ENCODE data around the gene ZC3H4. TPM values are rescaled to one million over a fixed set of nuclear protein-coding genes. Genes with fewer than 3 reads are reported as not detected.
"Not testable (repeated sequence)": the region's sequence is repeated elsewhere in the genome, so short reads cannot be mapped to it uniquely, and the experiment has no call there.

Gene ZC3H4
- total RNA-seq, 4 donors from 2014 or later: 13.1 to 20.9 (median 18.0) TPM

DNA sequence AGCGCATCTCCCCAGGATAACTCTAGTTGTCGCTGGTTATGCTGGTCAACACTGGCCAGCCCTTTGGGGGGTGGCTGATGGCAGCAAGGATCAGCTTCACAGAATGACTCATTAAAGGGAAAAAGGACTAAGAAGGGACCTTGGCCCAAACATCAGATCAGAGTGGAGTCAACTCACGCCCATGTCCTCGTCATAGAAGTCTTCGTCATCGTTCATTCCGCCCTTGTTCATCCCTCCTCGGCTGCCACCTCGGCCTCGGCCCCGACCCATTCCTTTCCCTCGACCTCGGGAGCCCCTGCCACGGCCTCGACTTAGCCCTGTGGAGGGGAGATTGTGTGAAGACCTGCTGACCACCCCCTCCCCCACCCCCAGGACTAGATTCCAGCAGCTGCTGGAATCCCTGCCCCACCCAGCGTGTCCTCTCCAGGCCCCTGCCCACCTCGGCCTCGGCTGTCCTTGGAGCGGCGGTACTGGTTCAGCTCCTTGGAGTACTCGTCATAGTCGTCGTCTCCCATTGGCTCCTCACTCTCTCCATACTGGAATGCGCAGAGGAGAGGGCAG lies 28.6 kb downstream of the ZC3H4 start:
- DNase-seq (ENCODE audit: low spot score) (no peak), ATAC-seq (ENCODE audit: low FRiP score) (no peak)
- TF ChIP-seq, protein P1, sequence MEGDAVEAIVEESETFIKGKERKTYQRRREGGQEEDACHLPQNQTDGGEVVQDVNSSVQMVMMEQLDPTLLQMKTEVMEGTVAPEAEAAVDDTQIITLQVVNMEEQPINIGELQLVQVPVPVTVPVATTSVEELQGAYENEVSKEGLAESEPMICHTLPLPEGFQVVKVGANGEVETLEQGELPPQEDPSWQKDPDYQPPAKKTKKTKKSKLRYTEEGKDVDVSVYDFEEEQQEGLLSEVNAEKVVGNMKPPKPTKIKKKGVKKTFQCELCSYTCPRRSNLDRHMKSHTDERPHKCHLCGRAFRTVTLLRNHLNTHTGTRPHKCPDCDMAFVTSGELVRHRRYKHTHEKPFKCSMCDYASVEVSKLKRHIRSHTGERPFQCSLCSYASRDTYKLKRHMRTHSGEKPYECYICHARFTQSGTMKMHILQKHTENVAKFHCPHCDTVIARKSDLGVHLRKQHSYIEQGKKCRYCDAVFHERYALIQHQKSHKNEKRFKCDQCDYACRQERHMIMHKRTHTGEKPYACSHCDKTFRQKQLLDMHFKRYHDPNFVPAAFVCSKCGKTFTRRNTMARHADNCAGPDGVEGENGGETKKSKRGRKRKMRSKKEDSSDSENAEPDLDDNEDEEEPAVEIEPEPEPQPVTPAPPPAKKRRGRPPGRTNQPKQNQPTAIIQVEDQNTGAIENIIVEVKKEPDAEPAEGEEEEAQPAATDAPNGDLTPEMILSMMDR (IDR thresholded peaks at IDR 0.05): no peak

DNA sequence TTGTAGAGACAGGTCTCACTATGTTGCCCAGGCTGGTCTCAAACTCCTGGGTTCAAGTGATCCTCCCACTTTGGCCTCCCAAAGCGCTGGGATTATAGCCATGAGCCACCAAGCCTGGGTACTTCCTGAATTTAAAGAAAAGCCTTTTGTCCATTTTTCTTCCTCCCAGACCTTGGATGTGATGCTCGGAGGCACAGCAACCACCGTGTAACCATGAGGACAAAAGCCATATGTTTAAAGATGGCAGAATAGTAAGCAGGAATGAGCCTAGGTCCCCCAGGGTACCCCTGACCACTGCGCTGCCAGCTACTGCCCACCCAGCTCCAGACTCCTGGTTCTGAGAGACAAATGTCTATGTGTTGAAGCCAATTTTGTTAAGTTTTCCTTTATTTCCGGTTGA lies 31.1 kb downstream of the ZC3H4 start:
- TF ChIP-seq, protein P1 (IDR thresholded peaks at IDR 0.05): no peak
- ATAC-seq (ENCODE audit: low FRiP score): no peak
- DNase-seq (ENCODE audit: low spot score): no peak

DNA sequence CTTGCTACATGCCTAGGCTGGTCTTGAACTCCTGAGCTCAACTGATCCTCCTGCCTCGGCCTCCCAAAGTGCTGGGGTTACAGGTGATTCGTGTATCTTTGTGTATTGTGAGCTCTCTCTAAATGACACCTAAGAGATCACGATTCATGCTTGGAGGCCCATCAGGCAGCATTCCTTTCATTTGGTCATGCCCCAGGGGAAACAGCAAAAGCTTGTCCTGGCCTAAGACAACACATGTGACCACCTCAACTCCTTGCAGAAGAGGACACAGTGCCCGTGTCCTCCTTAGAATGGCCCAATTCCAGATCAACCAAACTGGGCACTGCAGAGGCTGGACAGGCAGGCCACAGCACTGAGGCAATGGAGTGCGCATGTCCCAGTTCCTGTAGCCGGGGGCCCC lies 32.5 kb downstream of the ZC3H4 start:
- ATAC-seq (ENCODE audit: low FRiP score) (no peak), DNase-seq (ENCODE audit: low spot score) (no peak)
- TF ChIP-seq, protein P1 (IDR thresholded peaks at IDR 0.05): no peak

DNA sequence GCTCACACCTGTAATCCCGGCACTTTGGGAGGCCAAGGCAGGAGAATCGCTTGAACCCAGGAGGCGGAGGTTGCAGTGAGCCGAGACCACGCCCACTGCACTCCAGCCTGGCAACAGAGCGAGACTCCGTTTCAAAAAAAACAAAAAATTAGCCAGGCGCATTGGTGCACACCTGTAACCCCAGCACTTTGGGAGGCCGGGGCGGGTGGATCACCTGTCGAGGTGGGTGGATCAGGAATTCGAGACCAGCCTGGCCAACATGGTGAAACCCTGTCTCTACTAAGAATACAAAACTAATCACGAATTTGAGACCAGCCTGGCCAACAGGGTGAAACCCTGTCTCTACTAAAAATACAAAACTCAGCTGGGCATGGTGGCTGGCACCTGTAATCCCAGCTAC lies 35.2 kb downstream of the ZC3H4 start:
- not testable (repeated sequence) for DNase-seq (ENCODE audit: low spot score); ATAC-seq (ENCODE audit: low FRiP score)

DNA sequence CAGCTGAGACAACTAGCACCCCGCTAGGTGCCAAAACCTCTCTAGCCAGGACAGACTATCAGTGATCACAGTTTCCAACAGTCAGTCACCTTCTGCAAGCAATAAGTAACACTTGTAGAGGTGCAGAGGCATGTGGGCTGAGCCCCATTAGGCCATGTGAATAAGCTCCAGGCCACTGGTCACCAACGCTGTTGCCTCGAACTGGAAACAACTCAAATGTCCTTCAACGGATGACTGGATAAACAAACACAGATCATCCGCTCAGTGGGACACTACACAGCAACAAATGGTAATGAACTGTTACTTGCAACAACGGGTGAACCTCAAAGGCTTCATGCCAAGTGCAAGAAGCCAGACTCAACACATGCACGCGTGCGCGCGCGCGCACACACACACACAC lies 37.6 kb downstream of the ZC3H4 start:
- DNase-seq (ENCODE audit: low spot score): no peak
- TF ChIP-seq, protein P1 (IDR thresholded peaks at IDR 0.05): no peak
- no peak for ATAC-seq (ENCODE audit: low FRiP score)

DNA sequence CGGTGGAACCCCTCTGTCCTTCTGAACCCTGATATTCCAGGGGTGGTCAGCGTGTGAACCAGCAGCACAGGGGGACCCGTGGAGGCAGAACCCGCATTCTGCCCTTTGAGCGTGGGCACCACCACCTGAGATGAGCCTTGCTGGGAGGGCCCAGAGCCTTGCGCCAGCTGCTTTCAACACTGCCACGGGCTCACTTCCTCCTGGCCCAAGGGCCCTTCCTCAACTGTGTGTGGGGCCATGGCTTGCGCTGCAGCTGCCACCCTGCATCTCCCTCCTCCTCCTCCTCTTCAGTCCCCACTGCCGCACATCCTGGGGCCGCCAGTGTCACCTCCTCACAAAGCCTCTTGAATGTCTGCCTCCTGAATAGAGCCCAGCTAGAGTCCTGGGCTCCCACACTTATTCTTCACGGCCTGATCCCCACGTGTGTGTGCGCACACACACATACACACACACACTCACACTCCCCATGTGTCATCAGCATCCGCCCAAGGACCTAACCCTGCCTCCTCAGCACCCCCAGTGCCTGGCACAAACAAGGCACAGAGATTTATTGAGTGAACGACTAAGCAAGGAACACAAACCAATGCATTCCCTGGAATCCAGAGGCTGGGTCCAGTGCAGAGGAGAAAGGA lies 38.3 kb downstream of the ZC3H4 start:
- ATAC-seq (ENCODE audit: low FRiP score) (no peak), DNase-seq (ENCODE audit: low spot score) (no peak)
- TF ChIP-seq, protein P1 (IDR thresholded peaks at IDR 0.05): no peak

DNA sequence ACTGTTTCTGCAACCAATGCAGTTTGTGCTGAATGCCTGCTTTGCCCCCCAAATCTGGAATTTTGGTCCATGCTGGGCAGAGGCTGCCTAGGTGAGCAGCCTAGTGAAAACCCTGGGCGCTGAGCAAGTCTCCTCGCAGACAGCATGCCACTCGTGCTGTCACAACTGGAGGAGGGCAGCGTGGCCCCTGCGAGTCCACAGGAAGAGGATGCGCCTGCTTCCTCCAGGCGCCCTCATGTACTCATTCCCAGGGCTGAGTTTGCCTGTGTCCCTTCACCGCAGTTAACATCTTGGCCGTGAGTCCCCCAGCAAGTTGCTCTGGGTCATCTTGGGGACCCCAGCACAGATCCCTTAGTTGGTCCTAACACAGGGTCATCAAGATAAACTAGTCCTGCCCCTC lies 39.0 kb downstream of the ZC3H4 start:
- TF ChIP-seq, protein P1 (IDR thresholded peaks at IDR 0.05): no peak
- ATAC-seq (ENCODE audit: low FRiP score) (no peak), DNase-seq (ENCODE audit: low spot score) (no peak)

Data from omental fat pad (tissue), 4 donors.